ENCODE results near the gene DPH1.

- no peak for TF ChIP-seq CTCF (IDR thresholded peaks at IDR 0.05)
- no peak for TF ChIP-seq POLR2AphosphoS5 (IDR thresholded peaks at IDR 0.05)
- no peak for TF ChIP-seq POLR2A (IDR thresholded peaks at IDR 0.05)
- no peak for TF ChIP-seq EP300 (IDR thresholded peaks at IDR 0.05)
Observed at GRCh38 chr17:2018716-2019510, 11.0 kb upstream of the DPH1 start.
